ENCODE results near the gene LELP1.
"Not testable (repeated sequence)": the region's sequence is repeated elsewhere in the genome, so short reads cannot be mapped to it uniquely, and the experiment has no call there.

Gene LELP1

DNA sequence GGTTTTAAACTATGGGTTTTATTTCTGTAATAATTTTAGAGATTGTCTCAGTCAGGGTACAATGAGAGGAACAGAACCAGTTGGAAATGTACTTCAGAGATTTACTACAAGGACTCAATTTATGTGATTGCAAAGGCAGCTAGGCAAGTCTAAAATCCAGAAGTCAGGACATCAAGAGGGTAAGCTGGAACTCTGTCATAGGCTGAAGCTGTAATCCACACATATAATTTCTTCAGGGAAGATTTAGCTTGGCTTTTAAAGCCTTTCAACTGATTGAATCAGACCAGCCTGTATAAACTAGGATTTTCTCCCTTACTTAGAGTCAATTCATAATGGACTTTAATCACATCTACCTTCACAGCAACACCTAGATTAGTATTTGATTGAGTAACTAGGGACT, 24.3 kb upstream of the LELP1 start:
- Histone ChIP-seq H3K27me3 (ENCODE audit: insufficient read depth, low read length, poor library complexity) (peaks cover 3% of the 10 kb centered on the region), H3K4me2 (ENCODE audit: insufficient read depth, low read length) (no peak overlapping the region), H3K9me3 (ENCODE audit: insufficient read depth, low read length, severe bottlenecking) (no peaks in the 10 kb centered on the region), H3K4me1 (ENCODE audit: insufficient read depth, low read length) (no peaks in the 10 kb centered on the region), H3K79me2 (ENCODE audit: insufficient read depth, low read length) (no peaks in the 10 kb centered on the region), H3K27ac (ENCODE audit: low read length) (no peak overlapping the region), H2AFZ (ENCODE audit: low read depth, low read length) (no peak overlapping the region), H3K4me3 (ENCODE audit: low read depth in 1 of 2, low read length in 2 of 2) (no peak overlapping the region), H4K20me1 (ENCODE audit: insufficient read depth, low read length) (no peaks in the 10 kb centered on the region), H3K36me3 (ENCODE audit: insufficient read depth, low read length) (no peaks in the 10 kb centered on the region), H3K9ac (ENCODE audit: low read depth, low read length) (no peak overlapping the region)
- no peak for ATAC-seq (ENCODE audit: insufficient read depth, low read depth)
- no peak for TF ChIP-seq CTCF (IDR thresholded peaks at IDR 0.05; ENCODE audit: borderline replicate concordance, extremely low read depth, low read length, poor library complexity, severe bottlenecking)
- no peak for TF ChIP-seq EZH2 (IDR thresholded peaks at IDR 0.05; ENCODE audit: borderline replicate concordance, low read depth, low read length, severe bottlenecking)
- DNase-seq, result no peak

- H3K4me3 ChIP-seq (ENCODE audit: low read depth in 1 of 2, low read length in 2 of 2), result no peak overlapping the region
- H3K4me1 ChIP-seq (ENCODE audit: insufficient read depth, low read length), result no peaks in the 10 kb centered on the region
- H3K36me3 ChIP-seq (ENCODE audit: insufficient read depth, low read length), result no peaks in the 10 kb centered on the region
- no peak overlapping the region for H3K9ac ChIP-seq (ENCODE audit: low read depth, low read length)
- H3K79me2 ChIP-seq (ENCODE audit: insufficient read depth, low read length), result no peaks in the 10 kb centered on the region
- no peak overlapping the region for H3K27ac ChIP-seq (ENCODE audit: low read length)
- H2AFZ ChIP-seq (ENCODE audit: low read depth, low read length), result no peak overlapping the region
- peaks cover 3% of the 10 kb centered on the region for H3K27me3 ChIP-seq (ENCODE audit: insufficient read depth, low read length, poor library complexity)
- no peaks in the 10 kb centered on the region for H4K20me1 ChIP-seq (ENCODE audit: insufficient read depth, low read length)
- H3K4me2 ChIP-seq (ENCODE audit: insufficient read depth, low read length), result no peak overlapping the region
- ATAC-seq (ENCODE audit: insufficient read depth, low read depth), result no peak
- DNase-seq, result no peak
- TF ChIP-seq CTCF (IDR thresholded peaks at IDR 0.05; ENCODE audit: borderline replicate concordance, extremely low read depth, low read length, poor library complexity, severe bottlenecking), result no peak
- no peak for TF ChIP-seq EZH2 (IDR thresholded peaks at IDR 0.05; ENCODE audit: borderline replicate concordance, low read depth, low read length, severe bottlenecking)
- no peaks in the 10 kb centered on the region for H3K9me3 ChIP-seq (ENCODE audit: insufficient read depth, low read length, severe bottlenecking)
Observed at GRCh38 chr1:153180556-153180955, 22.7 kb upstream of the LELP1 start.

DNA sequence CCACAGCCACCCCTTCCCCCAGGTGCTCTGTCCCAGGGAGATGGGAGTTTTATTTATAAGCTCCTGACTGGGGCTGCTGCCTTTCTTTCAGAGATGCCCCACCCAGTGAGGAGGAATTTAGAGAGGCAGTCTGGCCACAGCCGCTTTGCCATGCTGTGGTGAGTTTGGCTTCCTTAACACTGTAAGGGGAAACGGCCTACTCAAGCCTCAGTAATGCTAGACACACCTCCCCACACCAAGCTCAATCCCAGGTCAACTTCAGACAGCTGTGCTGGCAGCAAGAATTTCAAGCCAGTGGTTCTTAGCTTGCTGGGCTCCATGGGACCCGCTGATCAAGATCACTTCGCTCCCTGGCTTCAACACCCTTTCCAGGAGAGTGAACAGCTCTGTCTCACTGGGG, 14.9 kb upstream of the LELP1 start:
- H3K27ac ChIP-seq (ENCODE audit: low read length); ATAC-seq (ENCODE audit: insufficient read depth, low read depth): not testable (repeated sequence)

DNA sequence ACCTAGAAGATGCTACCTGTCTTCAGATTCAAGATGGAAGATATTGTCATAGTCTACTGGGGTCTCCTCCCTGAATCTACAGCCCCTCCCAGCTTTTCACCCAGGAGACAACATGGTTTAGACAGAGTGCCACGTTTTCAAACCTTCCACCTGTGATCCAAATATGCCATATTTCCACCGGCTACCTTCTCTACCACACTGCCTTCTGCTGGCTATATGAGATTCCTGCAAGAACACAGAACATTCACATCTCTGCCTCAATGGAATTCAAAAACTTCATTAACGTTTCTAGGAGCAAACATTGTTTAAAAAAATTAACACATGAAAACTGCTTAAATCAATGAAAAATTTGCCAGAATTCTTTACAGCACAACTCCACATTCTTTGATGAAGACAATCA, 12.9 kb upstream of the LELP1 start:
- DNase-seq, result no peak

More for the DNA sequence above, 14.9 kb upstream of the LELP1 start:
- DNase-seq; H3K36me3 ChIP-seq (ENCODE audit: insufficient read depth, low read length); H3K4me3 ChIP-seq (ENCODE audit: low read depth in 1 of 2, low read length in 2 of 2); H3K4me2 ChIP-seq (ENCODE audit: insufficient read depth, low read length); H3K79me2 ChIP-seq (ENCODE audit: insufficient read depth, low read length); H3K4me1 ChIP-seq (ENCODE audit: insufficient read depth, low read length); H3K9ac ChIP-seq (ENCODE audit: low read depth, low read length); H4K20me1 ChIP-seq (ENCODE audit: insufficient read depth, low read length); H3K9me3 ChIP-seq (ENCODE audit: insufficient read depth, low read length, severe bottlenecking); H2AFZ ChIP-seq (ENCODE audit: low read depth, low read length): not testable (repeated sequence)
- H3K27me3 ChIP-seq (ENCODE audit: insufficient read depth, low read length, poor library complexity), result peaks cover 23% of the 10 kb centered on the region

More for the DNA sequence above, 12.9 kb upstream of the LELP1 start:
- Histone ChIP-seq H3K27me3 (ENCODE audit: insufficient read depth, low read length, poor library complexity) (peaks cover 31% of the 10 kb centered on the region), H3K4me1 (ENCODE audit: insufficient read depth, low read length) (no peaks in the 10 kb centered on the region), H2AFZ (ENCODE audit: low read depth, low read length) (no peak overlapping the region), H3K79me2 (ENCODE audit: insufficient read depth, low read length) (no peaks in the 10 kb centered on the region), H3K4me3 (ENCODE audit: low read depth in 1 of 2, low read length in 2 of 2) (no peak overlapping the region), H3K9me3 (ENCODE audit: insufficient read depth, low read length, severe bottlenecking) (no peaks in the 10 kb centered on the region), H3K27ac (ENCODE audit: low read length) (no peak overlapping the region), H3K36me3 (ENCODE audit: insufficient read depth, low read length) (no peaks in the 10 kb centered on the region), H4K20me1 (ENCODE audit: insufficient read depth, low read length) (no peaks in the 10 kb centered on the region), H3K9ac (ENCODE audit: low read depth, low read length) (no peak overlapping the region), H3K4me2 (ENCODE audit: insufficient read depth, low read length) (no peak overlapping the region)
- TF ChIP-seq CTCF (IDR thresholded peaks at IDR 0.05; ENCODE audit: borderline replicate concordance, extremely low read depth, low read length, poor library complexity, severe bottlenecking) (peak; percentile 36), EZH2 (IDR thresholded peaks at IDR 0.05; ENCODE audit: borderline replicate concordance, low read depth, low read length, severe bottlenecking) (no peak)
- no peak for ATAC-seq (ENCODE audit: insufficient read depth, low read depth)
